Measurements from ENCODE around the gene CCDC148.

DNA sequence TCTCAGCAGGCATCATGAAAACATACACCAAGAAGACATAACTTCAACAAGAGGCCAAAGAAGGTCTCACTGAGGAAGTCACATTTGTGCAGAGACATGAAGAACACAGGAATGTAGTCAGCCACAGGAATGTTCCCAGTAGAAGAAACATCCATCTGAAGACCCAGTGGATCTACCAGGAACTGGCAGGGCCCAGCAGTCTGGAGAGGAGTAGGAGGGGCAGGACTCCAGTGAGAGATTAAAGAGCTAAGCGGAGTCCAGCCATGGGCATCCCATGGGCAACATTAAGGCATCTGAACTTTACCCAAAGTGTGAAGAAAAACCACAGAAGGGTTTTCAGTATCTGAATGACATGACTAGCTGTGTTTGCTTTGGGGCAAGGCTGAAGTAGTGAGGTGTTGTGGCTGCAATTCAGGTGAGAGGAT, 251.8 kb downstream of the CCDC148 start:
- TF ChIP-seq, protein P1, sequence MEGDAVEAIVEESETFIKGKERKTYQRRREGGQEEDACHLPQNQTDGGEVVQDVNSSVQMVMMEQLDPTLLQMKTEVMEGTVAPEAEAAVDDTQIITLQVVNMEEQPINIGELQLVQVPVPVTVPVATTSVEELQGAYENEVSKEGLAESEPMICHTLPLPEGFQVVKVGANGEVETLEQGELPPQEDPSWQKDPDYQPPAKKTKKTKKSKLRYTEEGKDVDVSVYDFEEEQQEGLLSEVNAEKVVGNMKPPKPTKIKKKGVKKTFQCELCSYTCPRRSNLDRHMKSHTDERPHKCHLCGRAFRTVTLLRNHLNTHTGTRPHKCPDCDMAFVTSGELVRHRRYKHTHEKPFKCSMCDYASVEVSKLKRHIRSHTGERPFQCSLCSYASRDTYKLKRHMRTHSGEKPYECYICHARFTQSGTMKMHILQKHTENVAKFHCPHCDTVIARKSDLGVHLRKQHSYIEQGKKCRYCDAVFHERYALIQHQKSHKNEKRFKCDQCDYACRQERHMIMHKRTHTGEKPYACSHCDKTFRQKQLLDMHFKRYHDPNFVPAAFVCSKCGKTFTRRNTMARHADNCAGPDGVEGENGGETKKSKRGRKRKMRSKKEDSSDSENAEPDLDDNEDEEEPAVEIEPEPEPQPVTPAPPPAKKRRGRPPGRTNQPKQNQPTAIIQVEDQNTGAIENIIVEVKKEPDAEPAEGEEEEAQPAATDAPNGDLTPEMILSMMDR (conservative IDR thresholded peaks at IDR 0.05; ENCODE audit: low read depth in 2 of 2) = no peak
- TF ChIP-seq NANOG (IDR thresholded peaks at IDR 0.05; ENCODE audit: borderline replicate concordance) (no peak), EZH2 (IDR thresholded peaks at IDR 0.05; ENCODE audit: low read depth, unreplicated experiment) (no peak), REST (IDR thresholded peaks at IDR 0.05; ENCODE audit: unreplicated experiment) (no peak)

Measured in GM23338 (cell line).